GM18868 (cell line): Measurements from ENCODE around the gene ABHD8.

ENCODE experiments used
- ATAC-seq: cut with Tn5 transposase; IDR thresholded peaks from one replicate; pipeline ENCODE4 v1.9.1; 2021; ENCODE audit warnings: mild to moderate bottlenecking, moderate library complexity; ENCODE audit not compliant: unreplicated experiment

ABHD8 gene

GRCh38 chr19:17243830-17244617, 59.2 kb downstream of the ABHD8 start:
- no peak for ATAC-seq

GRCh38 chr19:17243211-17243829, 59.9 kb downstream of the ABHD8 start:
- no peak for ATAC-seq

GRCh38 chr19:17242431-17243208, 60.6 kb downstream of the ABHD8 start:
- ATAC-seq = no peak
